ENCODE results near the gene ADGRV1. TPM values are rescaled to one million over a fixed set of nuclear protein-coding genes. Genes with fewer than 3 reads are reported as not detected.
"Not testable (repeated sequence)": the region's sequence is repeated elsewhere in the genome, so short reads cannot be mapped to it uniquely, and the experiment has no call there.

Gene ADGRV1
- total RNA-seq, 4 donors from 2014 or later, result 2.5 to 7.5 (median 4.5) TPM

GRCh38 chr5:91030521-91031401, 472.2 kb downstream of the ADGRV1 start:
- TF ChIP-seq POLR2AphosphoS5 (IDR thresholded peaks at IDR 0.05) (no peak), POLR2A (IDR thresholded peaks at IDR 0.05) (no peak), CTCF (IDR thresholded peaks at IDR 0.05) (no peak), EP300 (IDR thresholded peaks at IDR 0.05) (no peak)

DNA sequence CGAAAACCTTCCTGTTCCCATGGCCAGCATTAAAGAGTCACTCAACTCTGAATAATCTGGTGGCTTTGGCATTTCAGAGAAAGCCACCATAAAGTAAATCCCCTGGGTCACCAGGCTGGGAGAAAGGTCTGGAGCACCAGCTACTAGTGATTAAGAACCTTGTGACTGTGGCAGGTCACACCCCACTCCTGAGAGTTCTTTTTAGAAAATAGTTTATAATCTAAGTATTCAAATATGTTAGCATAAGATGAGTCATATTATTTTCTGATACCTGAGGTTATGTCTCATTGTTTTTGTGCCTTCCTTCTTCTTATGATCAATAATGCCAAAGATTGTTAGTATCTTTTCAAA, 472.8 kb downstream of the ADGRV1 start:
- TF ChIP-seq POLR2AphosphoS5 (IDR thresholded peaks at IDR 0.05) (no peak), POLR2A (IDR thresholded peaks at IDR 0.05) (no peak), CTCF (IDR thresholded peaks at IDR 0.05) (no peak), EP300 (IDR thresholded peaks at IDR 0.05) (no peak)
- H3K4me1 ChIP-seq, result peaks cover 14% of the 10 kb centered on the region
- H3K27me3 ChIP-seq, result no peaks in the 10 kb centered on the region
- H3K9me3 ChIP-seq, result no peaks in the 10 kb centered on the region
- H3K36me3 ChIP-seq, result no peaks in the 10 kb centered on the region
- WGBS, result 89% methylated on average over 1 of the region's 1 CpG
- no peak overlapping the region for H3K27ac ChIP-seq
- no peak for DNase-seq (ENCODE audit: low spot score in 2 of 2)
- no peak overlapping the region for H3K4me3 ChIP-seq

More at GRCh38 chr5:91030521-91031401, 472.2 kb downstream of the ADGRV1 start:
- H3K27me3 ChIP-seq, result no peaks in the 10 kb centered on the region
- H3K9me3 ChIP-seq, result no peaks in the 10 kb centered on the region
- peaks cover 14% of the 10 kb centered on the region for H3K4me1 ChIP-seq
- 77% methylated on average over 6 of the region's 6 CpGs for WGBS
- H3K4me3 ChIP-seq, result no peak overlapping the region
- H3K36me3 ChIP-seq, result no peaks in the 10 kb centered on the region
- no peak for DNase-seq (ENCODE audit: low spot score in 2 of 2)
- no peak overlapping the region for H3K27ac ChIP-seq

- H3K4me3 ChIP-seq, result no peak overlapping the region
- 83% methylated on average over 5 of the region's 5 CpGs for WGBS
- DNase-seq (ENCODE audit: low spot score in 2 of 2), result no peak
- peaks cover 8% of the 10 kb centered on the region for H3K4me1 ChIP-seq
- H3K36me3 ChIP-seq, result no peaks in the 10 kb centered on the region
- no peaks in the 10 kb centered on the region for H3K27me3 ChIP-seq
- no peak overlapping the region for H3K27ac ChIP-seq
- H3K9me3 ChIP-seq, result no peaks in the 10 kb centered on the region
- TF ChIP-seq EP300 (IDR thresholded peaks at IDR 0.05) (no peak), POLR2A (IDR thresholded peaks at IDR 0.05) (no peak), CTCF (IDR thresholded peaks at IDR 0.05) (no peak), POLR2AphosphoS5 (IDR thresholded peaks at IDR 0.05) (no peak)
Measured at GRCh38 chr5:91032125-91032524, 473.5 kb downstream of the ADGRV1 start.

GRCh38 chr5:91033370-91033769, 474.8 kb downstream of the ADGRV1 start:
- WGBS, result 43% methylated on average over 1 of the region's 1 CpG
- Histone ChIP-seq H3K4me3 (no peak overlapping the region), H3K9me3 (no peaks in the 10 kb centered on the region), H3K27me3 (no peaks in the 10 kb centered on the region), H3K36me3 (no peaks in the 10 kb centered on the region), H3K27ac (no peak overlapping the region), H3K4me1 (peaks cover 6% of the 10 kb centered on the region)
- no peak for TF ChIP-seq EP300 (IDR thresholded peaks at IDR 0.05)
- TF ChIP-seq POLR2AphosphoS5 (IDR thresholded peaks at IDR 0.05), result no peak
- no peak for TF ChIP-seq CTCF (IDR thresholded peaks at IDR 0.05)
- TF ChIP-seq POLR2A (IDR thresholded peaks at IDR 0.05), result no peak
- DNase-seq (ENCODE audit: low spot score in 2 of 2), result no peak

- H3K4me1 ChIP-seq, result peaks cover 7% of the 10 kb centered on the region
- no peak for DNase-seq (ENCODE audit: low spot score in 2 of 2)
- WGBS, result 55% methylated on average over 2 of the region's 2 CpGs
Measured at GRCh38 chr5:91038180-91038808, 479.7 kb downstream of the ADGRV1 start.

DNA sequence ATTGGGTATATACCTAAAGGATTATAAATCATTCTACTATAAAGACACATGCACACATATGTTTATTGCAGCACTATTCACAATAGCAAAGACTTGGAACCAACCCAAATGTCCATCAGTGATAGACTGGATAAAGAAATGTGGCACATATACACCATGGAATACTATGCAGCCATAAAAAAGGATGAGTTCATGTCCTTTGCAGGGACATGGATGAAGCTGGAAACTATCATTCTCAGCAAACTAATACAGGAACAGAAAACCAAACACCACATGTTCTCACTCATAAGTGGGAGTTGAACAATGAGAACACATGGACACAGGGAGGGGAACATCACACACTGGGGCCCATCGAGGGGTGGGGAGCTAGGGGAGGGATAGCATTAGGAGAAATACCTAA, 482.5 kb downstream of the ADGRV1 start:
- DNase-seq (ENCODE audit: low spot score in 2 of 2), result not testable (repeated sequence)
- WGBS, result 73% methylated on average over 1 of the region's 1 CpG

More at GRCh38 chr5:91038180-91038808, 479.7 kb downstream of the ADGRV1 start:
- no peak for TF ChIP-seq CTCF (IDR thresholded peaks at IDR 0.05)
- Histone ChIP-seq H3K27ac (no peak overlapping the region), H3K4me3 (no peak overlapping the region), H3K27me3 (no peaks in the 10 kb centered on the region), H3K36me3 (no peaks in the 10 kb centered on the region), H3K9me3 (no peaks in the 10 kb centered on the region)

More for the DNA sequence above, 482.5 kb downstream of the ADGRV1 start:
- not testable (repeated sequence) for H3K9me3 ChIP-seq, H3K4me1 ChIP-seq, H3K4me3 ChIP-seq, H3K27me3 ChIP-seq, H3K27ac ChIP-seq, H3K36me3 ChIP-seq
